Renal cortex interstitium (tissue), 11 donors: Measurements from ENCODE around the gene ABCB1. TPM values are rescaled to one million over a fixed set of nuclear protein-coding genes. Genes with fewer than 3 reads are reported as not detected.
"Not testable (repeated sequence)": the region's sequence is repeated elsewhere in the genome, so short reads cannot be mapped to it uniquely, and the experiment has no call there.

Source experiments
- DNase-seq, 11 donors: peaks; one replicate each; pipeline ENCODE4 v3.0.0-alpha.2; 2013; ENCODE audit warnings: low read depth in 9 of 11, low spot score in 4 of 11; ENCODE audit errors: extremely low read depth in 1 of 11
- polyA plus RNA-seq, 3 donors: library from polyadenylated mRNA; unstranded; fragments of 120-200 nt; gene quantifications; one replicate each; pipeline ENCODE4 v1.2.1, GENCODE V29; 2013; ENCODE audit not compliant: insufficient read length in 3 of 3

ABCB1 gene
- polyA plus RNA-seq, 3 donors, result 21.9 to 26.8 (median 22.4) TPM

DNA sequence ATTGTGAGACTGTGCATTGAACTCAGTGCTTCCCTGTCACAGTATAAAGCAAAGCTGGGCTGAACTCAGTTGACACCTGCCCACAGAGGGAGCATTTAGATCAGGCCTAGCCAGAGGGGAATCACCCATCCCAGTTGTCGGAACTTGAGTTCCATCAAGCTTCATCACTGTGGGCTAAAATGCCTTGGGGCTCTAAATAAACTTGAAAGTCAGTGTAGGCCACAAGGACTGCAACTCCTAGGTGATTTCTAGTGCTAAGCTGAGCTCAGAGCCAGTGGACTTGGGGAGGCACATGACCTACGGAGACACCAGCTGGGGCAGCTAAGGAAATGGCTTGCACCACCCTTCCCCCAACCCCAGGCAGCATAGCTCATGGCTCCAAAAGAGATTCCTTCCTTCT is 117.6 kb downstream of the ABCB1 start:
- no peak for DNase-seq

- DNase-seq, result no peak
Measured at GRCh38 chr7:87482115-87482514, 118.6 kb downstream of the ABCB1 start.

- DNase-seq, result no peak
Measured at GRCh38 chr7:87480386-87480785, 120.3 kb downstream of the ABCB1 start.

DNA sequence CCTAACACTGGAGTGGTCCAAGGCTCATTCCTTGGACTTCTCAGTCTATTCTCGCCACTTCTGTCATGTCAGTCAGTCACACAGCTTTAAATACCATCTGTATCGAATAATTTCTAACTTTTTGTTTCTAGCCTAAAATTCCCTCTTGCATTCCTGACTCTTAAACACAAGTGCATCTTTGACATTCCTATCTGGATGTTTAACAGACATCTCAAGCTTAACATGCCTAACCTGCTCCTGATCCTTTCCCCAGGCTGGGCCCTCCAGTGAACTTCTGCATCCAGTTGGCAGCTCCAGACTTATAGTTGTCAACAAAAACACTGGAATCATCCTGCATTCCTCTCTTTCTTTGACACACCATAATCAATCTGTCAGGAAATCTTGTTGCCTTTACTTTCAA is 120.7 kb downstream of the ABCB1 start:
- no peak for DNase-seq

- no peak for DNase-seq
Measured at GRCh38 chr7:87476179-87476557, 124.5 kb downstream of the ABCB1 start.

GRCh38 chr7:87475359-87476178 is 125.1 kb downstream of the ABCB1 start, which contains the start of gene ABCB4:
Gene ABCB4, minus strand, starts transcription at chr7:87475680. Its CDS starts 215 bp downstream, at chr7:87475465.
- no peak for DNase-seq

- peak in 2 of 11 donors; percentile 13 to 18 for DNase-seq
Measured at GRCh38 chr7:87474533-87475358, 125.9 kb downstream of the ABCB1 start.

GRCh38 chr7:87473986-87474385 is 126.7 kb downstream of the ABCB1 start:
- no peak for DNase-seq

DNA sequence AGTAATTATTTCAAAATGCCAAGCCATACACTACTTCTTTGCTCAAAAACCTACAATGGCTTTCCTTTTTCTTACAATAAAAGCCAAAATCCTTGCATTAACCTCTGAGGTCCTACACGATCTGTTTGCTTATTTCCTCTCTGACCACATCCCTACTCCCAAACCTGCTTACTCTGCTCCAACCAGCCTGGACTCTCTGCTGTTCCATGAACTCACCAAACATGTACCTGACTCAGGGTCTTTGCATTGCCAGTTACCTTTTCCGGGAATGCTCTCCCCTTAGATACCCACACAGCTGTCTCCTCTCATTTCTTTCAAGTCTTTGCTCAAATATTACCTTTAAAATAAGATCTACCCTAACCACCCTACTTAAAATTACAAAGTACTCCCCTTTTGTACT is 127.5 kb downstream of the ABCB1 start:
- no peak for DNase-seq

DNA sequence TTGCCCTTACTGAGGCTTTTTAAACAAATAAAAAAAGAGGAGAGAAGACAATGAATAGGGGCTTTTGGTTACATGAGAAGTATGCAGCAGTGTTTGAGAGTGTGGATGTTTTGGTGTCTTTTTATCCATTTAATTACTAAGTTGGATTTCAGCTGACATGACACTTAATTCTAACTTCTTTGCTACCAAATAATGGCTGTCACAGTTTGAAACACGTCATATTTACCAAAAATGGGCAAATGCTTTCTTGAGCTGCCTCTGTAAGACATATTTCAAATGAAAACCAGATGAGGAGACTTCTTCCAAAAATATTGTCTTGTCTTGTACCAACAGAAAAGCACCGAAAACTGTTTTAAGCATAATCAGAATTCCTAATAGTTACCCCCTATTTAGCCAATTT is 129.2 kb downstream of the ABCB1 start:
- no peak for DNase-seq

DNA sequence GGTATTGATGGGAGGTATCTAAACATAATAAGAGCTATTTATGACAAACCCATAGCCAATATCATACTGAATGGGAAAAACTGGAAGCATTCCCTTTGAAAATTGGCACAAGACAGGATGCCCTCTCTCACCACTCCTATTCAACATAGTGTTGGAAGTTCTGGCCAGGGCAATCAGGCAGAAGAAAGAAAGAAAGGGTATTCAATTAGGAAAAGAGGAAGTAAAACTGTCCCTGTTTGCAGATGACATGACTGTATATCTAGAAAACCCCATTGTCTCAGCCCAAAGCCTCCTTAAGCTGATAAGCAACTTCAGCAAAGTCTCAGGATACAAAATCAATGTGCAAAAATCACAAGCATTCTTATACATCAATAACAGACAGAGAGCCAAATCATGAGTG is 131.5 kb downstream of the ABCB1 start:
- DNase-seq, result not testable (repeated sequence)

DNA sequence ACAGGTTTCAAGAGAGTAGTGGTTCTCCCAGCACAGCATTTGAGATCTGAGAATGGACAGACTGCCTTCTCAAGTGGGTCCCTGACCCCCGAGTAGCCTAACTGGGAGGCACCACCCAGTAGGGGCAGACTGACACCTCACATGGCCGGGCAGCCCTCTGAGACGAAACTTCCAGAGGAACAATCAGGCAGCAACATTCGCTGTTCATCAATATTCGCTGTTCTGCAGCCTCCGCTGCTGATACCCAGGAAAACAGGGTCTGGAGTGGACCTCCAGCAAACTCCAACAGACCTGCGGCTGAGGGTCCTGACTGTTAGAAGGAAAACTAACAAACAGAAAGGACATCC is 135.2 kb downstream of the ABCB1 start:
- DNase-seq, result not testable (repeated sequence)

GRCh38 chr7:87464830-87465533 is 135.7 kb downstream of the ABCB1 start:
- DNase-seq, result not testable (repeated sequence)

- DNase-seq, result no peak
Measured at GRCh38 chr7:87463982-87464381, 136.7 kb downstream of the ABCB1 start.

DNA sequence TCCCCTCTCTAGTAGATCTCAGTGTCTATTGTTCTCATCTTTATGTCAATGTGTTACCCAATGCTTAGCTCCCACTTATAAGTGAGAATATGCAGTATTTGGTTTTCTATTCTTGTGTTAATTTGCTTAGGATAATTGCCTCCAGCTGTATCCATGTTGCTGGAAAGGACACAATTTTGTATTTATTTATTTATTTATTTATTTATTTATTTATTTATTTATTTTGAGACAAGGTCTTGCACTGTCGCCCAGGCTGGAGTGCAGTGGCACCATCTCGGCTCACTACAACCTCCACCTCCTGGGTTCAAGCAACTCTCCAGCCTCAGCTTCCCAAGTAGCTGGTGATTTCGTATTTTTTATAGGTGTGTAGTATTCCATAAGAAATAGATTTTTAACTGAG is 140.2 kb downstream of the ABCB1 start:
- not testable (repeated sequence) for DNase-seq

DNA sequence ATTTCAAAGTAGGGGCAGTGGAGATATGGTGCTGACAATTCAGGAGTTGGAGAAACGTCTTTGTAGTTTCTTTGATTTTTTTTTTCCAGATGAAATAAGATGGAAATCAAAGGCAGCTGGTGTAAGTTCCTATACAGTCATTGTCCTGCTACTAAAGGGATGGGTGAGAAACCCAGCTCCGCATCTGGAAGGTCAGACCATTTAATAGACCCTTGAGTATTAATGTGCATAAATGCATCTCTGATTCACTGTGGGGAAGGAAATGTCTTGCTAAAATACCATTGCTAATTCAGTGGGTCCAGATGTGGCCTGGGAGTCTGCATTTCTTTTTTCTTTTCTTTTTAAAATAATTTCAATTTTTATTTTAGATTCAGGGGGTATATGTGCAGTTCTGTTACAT is 140.7 kb downstream of the ABCB1 start:
- DNase-seq, result no peak

DNA sequence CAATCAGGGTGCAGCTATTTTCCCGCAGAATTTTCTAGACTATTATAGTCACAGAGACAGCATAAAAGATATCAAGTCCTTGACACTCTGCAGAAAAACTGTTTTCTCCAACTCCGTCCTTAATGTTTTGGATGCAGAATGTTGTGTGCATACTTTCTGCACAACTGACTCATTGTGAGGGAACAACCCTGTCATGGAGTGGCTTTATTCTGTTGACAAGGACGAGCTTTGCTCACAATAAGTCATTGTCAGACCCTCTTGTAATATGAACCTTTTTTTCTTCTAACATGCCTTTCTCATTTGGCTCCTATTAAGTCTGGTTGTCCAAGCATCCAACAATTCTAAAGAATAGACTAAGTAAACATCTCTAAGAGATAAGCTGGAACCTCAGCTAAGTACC is 142.5 kb downstream of the ABCB1 start:
- no peak for DNase-seq

- no peak for DNase-seq
Measured at GRCh38 chr7:87456247-87456646, 144.4 kb downstream of the ABCB1 start.
